ENCODE data around the gene PLEKHN1.
"Not testable (repeated sequence)": the region's sequence is repeated elsewhere in the genome, so short reads cannot be mapped to it uniquely, and the experiment has no call there.

The PLEKHN1 gene

DNA sequence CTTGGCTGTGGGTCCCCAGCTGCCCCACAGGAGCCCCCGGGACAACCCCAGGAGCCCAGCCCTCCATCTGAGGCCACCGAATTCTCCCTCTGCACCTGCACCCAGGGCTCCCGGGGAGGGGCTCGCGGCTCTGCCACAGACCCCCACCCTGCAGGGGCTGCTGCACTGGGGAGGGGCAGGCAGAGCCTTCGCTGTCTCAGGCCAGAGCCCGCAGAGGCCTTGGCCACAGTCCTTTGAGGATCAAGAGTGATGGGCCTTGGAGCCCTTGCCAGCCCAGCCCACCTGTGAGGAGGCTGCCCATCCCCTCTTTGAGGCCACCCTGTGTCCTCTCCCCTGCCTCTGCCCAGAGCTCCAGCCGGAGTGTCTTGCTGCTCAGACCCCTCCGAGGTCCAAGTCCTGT, 9.1 kb downstream of the PLEKHN1 start:
- DNase-seq: no peak

DNA sequence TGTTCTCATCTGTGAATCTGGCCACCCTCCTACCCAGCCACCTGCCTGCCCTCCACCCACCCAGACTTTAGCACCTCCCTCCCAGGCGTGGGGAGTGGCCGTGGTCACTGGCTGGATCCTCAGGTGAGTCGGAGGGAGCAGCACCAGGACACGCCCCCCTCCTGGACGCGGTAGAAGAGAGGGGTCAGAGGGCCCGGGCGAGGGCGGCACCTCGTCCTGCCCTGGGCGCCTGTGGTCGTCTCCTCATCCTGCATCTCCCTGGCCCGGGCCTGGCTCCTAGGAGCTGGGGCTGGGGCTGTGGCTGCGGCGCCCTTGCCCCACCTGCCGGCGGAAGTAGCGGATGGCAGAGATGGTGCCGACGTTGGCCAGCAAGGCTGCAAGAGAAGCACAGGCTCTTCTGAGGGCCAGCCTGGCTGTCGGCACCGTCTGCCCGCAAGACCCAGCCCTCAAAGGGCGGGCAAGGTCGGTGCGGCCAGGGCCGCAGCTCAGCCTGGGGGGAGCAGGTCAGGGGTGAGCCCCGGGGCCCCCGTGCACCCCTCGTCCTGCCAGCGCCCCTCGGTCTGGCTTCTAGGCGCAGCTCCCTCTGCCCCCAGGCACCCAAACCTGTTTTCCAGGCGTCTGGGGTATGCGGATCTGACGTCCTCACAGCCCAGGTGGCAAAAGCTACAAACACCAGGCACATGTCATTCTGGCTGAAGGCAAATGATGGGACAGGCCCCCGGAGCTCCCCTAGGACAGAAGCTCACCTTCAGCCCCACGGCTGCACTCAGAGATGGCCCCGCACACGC, 9.8 kb downstream of the PLEKHN1 start:
- DNase-seq: peak; percentile 74

DNA sequence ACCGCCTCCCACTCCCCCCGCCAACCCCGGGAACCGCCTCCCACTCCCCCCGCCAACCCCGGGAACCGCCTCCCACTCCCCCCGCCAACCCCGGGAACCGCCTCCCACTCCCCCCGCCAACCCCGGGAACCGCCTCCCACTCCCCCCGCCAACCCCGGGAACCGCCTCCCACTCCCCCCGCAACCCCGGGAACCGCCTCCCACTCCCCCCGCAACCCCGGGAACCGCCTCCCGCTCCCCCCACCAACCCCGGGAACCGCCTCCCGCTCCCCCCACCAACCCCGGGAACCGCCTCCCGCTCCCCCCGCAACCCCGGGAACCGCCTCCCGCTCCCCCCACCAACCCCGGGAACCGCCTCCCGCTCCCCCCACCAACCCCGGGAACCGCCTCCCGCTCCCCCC, 10.5 kb downstream of the PLEKHN1 start:
- not testable (repeated sequence) for DNase-seq

DNA sequence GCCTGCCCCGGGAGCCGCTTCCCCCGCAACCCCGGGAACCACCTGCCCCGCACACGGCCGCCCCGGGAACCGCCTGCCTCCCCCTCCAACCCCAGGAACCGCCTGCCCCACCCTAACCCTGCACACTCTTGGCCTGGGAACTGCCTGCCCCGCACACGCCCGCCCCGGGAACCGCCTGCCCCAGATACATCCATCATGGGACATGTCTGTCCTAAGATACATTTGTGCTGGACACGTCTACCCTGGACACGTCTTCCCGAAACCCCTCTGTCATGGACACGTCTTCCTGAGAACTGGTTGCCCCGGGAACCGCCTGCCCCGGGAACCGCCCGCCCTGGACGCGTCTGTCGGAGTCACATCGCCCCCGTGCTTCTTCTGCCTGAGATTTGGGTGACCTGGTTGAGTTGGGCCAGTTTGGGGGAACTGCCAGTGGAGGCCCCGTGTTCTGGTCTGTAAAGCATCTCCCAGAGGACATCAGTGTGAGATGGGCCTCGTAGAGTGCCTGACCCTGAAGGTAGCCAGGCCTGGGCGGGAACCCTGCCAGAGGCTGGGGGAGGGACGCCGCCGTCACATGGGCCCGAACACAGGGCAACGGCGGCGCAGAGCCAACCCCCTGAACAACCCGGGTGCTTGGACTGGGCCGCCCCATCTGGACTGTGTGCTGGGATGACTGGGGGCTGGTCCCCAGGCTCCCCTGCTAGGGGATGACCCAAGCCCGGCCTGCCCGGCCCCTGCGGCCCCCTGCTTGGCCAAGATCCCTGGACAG, 12.0 kb downstream of the PLEKHN1 start:
- DNase-seq: no peak

DNA sequence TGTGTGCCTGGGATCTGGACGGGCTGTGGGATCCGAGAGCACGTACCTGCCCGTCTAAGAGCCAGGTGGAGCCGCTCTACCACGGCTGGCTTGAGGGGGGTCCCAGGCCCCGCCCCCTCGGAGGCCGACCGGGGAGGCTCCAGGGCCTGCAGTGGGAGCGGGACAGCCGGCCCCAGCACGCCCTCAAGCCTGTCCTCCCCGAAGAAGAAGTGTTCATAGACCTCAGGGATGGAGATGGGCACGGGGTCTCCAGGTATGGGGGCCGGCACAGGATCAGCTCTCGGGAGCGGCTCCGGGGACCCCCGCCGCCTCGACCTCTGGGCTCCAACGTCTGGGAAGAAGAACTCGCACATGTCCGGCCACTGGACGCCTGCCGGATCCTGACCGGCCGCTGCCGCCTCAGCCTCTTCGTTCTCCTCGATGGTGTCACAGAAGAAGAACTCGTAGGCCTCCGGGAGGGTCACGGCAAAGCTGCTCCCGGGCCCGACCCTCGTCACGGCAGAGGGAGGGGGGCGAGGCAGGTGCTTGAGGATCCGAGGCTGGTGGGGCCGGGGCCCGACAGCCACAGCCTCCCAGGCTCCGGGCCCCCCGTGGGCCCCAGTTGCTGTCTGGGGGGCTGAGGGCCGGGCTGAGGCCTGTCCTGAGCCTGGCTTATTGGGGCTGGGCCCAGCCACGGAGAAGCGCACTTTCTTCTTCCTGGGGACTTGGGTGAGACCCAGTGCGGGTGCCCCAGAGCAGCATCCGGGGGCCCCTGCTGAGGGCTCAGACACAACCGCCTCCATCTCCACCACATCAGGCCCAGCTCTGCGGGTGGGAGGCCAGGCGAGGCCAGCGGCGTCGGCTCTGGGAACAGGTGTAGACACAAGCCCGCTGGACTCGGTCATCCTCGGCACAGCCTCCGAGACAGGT, 12.8 kb downstream of the PLEKHN1 start:
- DNase-seq: no peak

DNA sequence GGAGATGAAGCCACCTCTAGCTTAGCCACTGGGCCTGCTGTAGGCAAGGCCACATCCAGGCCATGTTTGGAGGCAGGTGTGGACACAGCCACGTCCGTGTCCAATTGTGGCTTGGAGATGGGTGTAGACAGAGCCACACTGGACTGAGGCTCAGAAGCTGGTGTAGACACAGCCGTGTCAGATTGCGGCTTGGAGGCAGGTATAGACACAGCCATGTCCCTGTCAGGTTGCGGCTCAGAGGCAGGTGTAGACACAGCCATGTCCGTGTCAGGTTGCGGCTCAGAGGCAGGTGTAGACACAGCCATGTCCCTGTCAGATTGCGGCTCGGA, 13.4 kb downstream of the PLEKHN1 start:
- DNase-seq: no peak

DNA sequence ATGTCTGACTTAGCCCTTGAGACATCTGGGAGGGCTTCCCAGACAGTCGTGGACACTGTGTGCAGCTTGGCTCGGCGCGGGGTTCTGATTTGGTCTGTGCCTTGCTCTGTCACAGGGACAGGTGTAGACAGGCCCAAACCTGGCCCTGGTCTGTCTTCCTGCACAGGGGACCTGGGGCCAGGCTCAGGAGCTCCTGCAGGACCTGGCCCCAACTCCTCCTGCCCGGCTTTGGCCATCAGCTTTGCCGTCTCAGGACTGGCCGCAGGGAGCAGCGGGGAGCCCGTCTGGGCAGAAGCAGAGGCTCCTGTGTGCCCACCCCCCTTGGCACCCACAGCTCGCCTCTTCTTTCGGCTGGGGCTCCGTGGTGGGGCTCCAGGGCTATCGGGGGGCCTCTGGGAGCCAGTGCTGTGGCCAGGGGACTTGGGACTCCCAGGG, 13.9 kb downstream of the PLEKHN1 start:
- no peak for DNase-seq

DNA sequence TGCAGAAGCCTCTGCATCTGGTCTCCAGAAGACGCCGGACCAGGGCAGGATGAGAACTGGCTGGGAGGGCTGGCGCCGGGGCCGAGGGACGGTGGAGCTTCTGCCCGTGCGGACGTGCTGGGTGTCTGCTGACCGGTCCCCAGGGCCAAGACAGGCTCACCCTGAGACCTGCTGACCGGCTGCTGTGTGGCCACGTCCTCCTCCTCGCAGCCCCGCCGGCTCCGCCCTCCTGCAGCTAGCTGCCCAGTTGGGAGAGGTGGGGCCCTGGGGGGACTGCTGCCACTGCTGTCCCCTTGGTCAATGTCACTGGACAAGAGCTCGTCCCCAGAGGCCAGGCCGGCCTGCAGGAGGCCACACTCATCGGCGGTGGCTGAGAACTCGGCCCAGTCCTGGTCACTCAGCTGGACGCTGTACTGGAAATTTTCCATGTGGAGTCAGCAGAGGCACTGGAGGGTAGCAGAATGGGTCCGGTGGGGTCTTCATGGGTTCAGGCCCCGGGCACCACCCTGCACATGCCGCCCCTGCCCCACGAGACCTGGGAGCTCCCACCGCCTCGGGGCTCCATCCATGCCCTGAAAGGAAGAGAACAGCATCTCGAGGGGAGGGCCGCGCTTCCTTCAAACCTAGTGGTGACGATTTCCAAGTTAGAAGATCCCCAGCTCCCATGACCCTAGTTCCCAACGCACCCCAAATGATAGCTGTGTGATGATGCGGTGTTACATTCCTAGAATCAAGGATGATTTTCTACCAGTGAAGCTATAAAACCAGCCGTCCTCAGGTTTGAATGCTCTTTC, 14.5 kb downstream of the PLEKHN1 start:
- DNase-seq: peak; percentile 16

DNA sequence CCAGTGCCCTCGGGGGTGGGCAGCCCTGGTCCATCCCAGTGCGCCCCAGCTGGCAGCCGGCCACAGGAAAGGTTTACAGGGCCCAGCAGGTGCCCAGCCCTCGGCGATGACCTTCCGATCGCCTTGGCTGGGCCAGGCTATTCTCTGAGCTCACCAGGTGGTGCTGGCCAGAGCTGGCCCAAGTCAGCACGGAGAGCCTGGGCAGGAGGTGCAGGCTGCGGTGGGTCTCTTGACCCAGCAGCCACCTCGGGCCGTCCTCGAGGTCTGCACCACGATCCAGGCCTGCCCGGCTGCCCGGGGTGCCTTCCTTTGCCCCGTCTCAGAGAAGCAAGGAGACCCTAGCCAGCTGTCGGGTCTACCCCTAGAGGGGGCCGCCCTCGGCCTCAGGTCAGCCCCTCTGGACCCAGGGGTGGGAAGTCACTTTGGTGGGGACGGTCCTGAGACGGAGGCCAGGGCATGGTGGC, 15.2 kb downstream of the PLEKHN1 start:
- no peak for DNase-seq

DNA sequence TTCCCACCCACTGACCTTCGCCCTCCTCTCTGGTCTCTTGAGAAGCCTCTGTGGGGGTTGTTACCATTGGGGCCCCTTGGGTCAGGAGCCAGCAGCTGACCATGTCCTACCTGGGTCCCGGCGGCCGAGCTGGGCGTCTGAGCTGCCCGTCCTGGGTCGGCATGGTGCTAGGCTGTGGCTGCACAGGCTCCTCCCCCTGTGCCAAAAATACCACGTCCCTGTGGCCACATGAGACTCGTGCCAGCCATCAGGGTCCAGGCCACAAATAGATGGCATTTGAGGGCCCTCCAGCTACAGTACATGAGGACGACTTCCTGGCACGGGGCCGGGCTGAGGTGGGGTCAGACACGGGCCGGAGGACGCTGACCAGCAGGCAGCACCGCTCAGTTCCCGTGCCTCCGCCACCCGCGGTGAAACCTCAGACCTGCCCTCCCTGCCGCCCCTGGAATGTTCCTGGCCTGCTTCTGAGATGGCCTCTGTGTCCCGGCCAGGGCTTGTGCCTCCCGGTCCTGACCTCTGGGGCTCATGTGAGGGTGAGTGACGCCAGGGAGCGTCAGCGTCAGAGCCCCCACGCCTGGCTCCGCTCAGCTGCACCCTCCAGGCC, 15.8 kb downstream of the PLEKHN1 start, which contains the start of gene PERM1:
Gene PERM1, minus strand, starts transcription at position 139 of the 604 bp plus-strand sequence. CDS start 1,064 bp downstream, outside the sequence.
- no peak for DNase-seq

DNA sequence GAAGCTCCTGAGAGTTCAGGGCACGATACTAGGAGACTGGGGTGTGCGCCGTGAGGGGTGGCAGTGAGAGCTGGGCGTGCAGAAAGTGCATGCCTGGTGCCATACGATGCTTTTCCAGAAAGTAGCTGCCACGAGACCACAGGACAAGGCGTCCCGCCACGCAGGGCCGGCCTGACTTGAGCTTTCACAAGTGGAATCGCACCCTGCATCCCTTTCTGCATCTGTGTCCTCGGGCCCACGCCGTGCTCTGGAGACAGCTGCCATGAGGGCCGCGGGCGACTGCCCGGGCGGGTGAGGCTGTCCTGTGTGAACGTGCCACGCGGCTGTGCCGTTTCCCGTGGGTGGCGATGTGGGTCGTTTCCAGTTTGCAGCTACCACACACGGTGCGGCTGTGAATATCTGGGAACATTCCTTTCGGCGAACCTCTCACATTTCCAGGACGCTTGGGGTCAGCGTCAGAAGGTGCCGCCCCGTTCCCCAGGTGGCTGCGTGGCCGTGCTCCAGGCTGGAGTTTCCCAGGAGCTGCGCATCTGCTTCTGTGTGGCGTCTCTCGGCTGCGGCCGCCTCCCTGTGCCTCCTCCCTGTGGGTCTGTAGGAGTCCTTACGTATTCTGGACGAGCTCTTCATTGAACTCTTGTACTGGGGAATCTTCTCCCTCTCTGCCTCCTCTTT, 16.6 kb downstream of the PLEKHN1 start:
- DNase-seq: no peak

DNA sequence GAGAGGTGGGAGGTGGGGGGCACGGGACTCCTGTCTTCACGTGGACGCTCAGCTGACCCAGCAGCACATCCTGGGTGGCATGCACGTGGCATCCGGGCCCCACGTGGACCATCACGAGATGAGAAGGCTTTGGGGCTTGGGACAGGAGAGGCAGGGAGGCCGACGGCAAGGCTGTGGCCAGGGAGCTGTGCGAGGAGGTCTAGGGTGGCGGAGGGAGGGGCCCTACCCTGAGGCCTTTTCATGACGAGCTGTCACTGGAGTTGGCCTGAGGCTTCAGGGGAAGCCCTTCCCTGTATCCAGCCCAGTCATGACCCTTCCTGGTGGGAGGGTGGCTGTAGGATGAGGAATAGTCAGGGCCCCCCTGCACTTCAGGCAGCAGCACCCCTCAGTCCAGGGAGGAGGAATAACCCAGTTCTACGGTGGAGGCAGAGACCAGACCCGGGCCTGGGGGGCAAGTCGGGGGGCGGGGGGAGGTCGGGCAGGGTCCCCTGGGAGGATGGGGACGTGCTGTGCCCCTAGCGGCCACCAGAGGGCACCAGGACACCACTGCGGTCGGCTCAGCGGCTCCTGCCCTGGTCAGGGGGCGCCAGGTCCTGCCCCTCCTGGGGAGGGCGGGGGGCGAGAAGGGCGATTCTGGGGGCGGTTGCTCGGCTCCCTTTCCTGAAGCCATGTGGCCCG, 17.7 kb downstream of the PLEKHN1 start:
- peak; percentile 75 for DNase-seq

DNA sequence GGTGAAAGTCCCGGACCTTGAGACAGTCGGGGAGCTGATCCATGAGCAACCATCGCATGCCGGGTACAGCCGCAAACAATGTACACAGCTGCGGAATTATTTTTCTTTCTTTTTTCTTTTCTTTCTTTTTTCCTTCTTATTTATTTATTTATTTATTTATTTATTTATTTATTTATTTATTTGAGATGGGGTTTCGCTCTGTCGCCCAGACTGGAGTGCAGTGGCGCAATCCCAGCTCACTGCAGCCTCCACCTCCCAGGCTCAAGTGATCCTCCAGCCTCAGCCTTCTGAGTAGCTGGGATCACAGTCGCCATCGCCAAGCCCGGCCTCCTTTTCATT, 18.2 kb downstream of the PLEKHN1 start:
- no peak for DNase-seq

DNA sequence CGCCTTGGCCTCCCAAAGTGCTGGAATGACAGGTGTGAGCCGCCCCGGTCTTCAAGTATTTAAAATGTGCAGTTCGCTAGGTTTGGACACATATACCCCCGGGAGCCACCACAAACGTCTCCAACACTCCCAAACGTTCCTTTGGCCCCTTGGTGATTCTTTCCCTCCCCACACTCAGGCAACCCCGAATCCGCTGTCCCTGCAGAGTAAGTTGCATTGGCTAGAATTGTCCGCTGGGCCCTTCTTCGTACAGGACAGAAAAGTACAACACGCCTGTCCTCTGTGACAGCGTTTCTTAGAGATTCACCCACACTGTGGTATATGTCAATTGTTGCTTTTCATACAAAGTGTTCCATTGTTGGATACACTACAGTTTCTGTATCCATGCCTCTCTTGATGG, 18.8 kb downstream of the PLEKHN1 start:
- no peak for DNase-seq

DNA sequence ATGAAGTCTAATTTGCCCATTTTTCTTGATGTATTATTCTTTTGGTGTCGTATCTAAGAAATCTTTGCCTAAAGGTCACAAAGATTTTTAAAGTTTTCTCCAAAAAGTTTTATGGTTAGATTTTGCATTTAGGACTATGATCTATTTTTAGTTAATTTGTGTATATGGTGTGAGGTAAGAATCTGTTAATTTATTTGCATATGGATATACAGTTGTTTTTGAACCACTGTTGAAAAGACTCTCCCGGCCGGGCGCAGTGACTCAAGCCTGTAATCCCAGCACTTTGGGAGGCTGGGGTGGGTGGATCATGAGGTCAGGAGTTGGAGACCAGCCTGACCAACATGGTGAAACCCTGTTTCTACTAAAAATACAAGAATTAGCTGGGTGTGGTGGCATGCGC, 21.8 kb downstream of the PLEKHN1 start:
- DNase-seq: not testable (repeated sequence)

DNA sequence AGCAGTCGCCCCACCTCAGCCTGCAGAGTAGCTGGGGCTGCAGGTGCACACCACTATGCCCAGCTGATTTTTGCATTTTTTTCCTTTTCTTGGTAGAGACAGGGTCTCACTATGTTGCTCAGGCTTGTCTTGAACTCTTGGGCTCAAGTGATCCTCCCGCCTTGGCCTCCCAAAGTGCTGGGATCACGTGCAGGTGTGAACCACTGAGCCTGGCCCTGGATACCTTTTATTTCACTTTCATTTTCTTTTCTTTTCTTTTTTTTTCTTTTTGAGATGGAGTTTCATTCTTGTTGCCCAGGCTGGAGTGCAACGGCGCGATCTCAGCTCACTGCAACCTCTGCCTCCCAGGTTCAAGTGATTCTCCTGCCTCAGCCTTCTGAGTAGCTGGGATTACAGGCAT, 25.0 kb downstream of the PLEKHN1 start:
- DNase-seq: not testable (repeated sequence)

DNA sequence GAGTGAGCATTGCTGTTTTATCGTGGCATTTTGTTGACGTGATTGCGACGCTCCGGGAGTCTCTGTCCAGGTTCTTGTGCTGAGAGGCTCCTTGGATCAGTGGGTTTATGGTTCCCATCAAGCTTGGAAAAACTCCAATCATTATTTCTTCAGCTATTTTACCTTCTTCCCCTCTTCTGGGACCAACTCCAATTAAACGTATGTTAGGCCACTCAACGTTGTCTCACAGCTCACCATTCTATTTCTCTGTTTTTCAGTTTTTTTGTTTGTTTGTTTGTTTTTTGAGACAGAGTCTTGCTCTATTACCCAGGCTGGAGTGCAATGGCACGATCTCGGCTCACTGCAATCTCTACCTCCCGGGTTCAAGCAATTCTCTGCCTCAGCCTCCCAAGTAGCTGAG, 25.6 kb downstream of the PLEKHN1 start:
- no peak for DNase-seq

DNA sequence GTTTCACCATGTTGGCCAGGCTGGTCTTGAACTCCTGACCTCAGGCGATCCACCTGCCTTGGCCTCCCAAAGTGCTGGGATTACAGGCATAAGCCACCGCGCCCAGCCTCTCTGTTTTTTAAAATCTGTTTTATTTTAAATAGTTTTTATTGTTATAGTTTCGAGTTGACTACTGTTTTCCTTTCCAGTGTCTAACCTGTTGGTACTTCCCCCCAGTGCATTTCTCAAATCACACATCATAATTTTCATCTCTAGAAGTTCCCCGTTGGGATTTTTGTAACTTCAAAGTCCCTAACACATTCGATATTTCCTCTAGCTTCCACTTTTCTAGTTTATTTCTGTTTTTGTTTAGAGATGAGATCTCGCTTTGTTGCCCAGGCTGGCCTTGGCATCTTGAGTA, 26.1 kb downstream of the PLEKHN1 start:
- no peak for DNase-seq

DNA sequence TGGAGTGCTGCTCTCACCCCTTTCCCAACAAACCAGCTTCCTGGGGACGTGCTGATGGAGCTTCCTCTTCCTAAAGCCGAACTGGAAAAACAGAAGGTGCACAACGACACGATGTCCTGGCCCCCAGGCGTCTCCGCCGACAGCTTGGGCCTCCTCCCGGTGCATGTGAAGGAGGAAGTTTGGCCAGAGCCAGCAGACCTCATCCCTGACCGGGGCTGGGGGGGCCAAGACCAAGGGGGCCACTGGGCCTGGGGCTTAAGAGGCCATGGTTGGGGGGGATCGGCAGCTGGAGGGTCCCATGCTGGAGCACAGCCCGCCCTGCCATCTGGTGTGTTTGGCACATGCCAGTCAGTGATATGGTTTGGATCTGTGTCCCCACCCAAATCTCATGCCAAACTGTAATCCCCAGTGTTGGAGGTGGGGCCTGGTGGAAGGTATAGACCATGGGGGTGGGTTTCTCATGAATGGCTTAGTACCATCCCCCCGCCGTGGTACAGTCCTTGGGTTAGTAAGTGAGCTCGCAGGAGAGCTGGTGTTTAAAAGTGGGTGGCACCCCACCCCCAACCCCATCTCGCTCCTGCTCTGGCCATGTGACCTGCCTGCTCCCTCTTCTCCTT, 27.2 kb downstream of the PLEKHN1 start:
- no peak for DNase-seq

DNA sequence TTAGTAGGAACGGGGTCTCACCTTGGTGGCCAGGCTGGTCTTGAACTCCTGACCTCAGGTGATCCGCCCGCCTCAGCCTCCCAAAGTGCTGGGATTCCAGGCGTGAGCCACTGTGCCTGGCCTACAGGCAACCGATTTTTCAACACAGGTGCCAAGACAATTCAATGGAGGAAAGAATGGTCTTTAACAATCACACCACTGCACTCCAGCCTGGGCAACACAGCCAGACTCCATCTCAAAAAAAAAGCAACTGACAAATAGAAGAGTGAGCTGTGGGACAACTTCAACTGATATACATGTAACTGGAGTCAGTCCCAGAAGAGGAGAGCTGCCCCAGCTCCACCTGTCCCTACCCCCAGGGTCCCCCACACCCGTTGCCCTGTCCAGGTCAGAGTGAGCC, 28.3 kb downstream of the PLEKHN1 start:
- DNase-seq: not testable (repeated sequence)

All from activated CD8-positive, alpha-beta memory T cell treated with anti-CD3 and anti-CD28 coated beads, Interleukin-2, amount 50 U/mL, for 4 hours (primary cell).